MCF 10A (cell line): Measurements from ENCODE around the gene BLM. TPM values are rescaled to one million over a fixed set of nuclear protein-coding genes. Genes with fewer than 3 reads are reported as not detected.
"Not testable (repeated sequence)": the region's sequence is repeated elsewhere in the genome, so short reads cannot be mapped to it uniquely, and the experiment has no call there.

ENCODE experiments used
- BruUV-seq: library from RNA; stranded (reverse); fragments of 400-500 nt; replicated peaks from 2 replicates; lab custom pipeline; 2021; lab: Mats Ljungman, UMichigan
- CTCF ChIA-PET: fragments of 300-600 bp; sonication (Branson Sonifier 250); formaldehyde crosslinking; extraction: SDS; loops from one replicate; lab custom pipeline; 2021; ENCODE audit warnings: antibody characterized with exemption, inconsistent platforms; lab: Yijun Ruan, JAX
- POLR2A ChIA-PET: fragments of 300-600, 350-650 bp; sonication (Branson Sonifier 250); formaldehyde crosslinking; extraction: SDS; loops from one replicate; lab custom pipeline; 2020; ENCODE audit warnings: antibody characterized with exemption, inconsistent platforms; lab: Yijun Ruan, JAX
- DNase-seq: peaks from one replicate; pipeline ENCODE4 v3.0.0-alpha.2; 2018; ENCODE audit not compliant: unreplicated experiment
- H3K27ac Mint-ChIP-seq: one replicate; pipeline ENCODE4 v1.8.0; 2022; ENCODE audit warnings: mild to moderate bottlenecking, low read depth, mixed read lengths; ENCODE audit not compliant: unreplicated experiment
- H3K27me3 Mint-ChIP-seq: one replicate; pipeline ENCODE4 v1.8.0; 2022; ENCODE audit warnings: mixed read lengths; ENCODE audit not compliant: insufficient read depth, unreplicated experiment
- H3K36me3 Mint-ChIP-seq: one replicate; pipeline ENCODE4 v1.8.0; 2022; ENCODE audit warnings: mild to moderate bottlenecking, moderate library complexity, mixed read lengths; ENCODE audit not compliant: insufficient read depth, unreplicated experiment
- H3K4me1 Mint-ChIP-seq: one replicate; pipeline ENCODE4 v1.8.0; 2022; ENCODE audit warnings: mixed read lengths; ENCODE audit not compliant: insufficient read depth, unreplicated experiment
- H3K4me3 Mint-ChIP-seq: one replicate; pipeline ENCODE4 v1.8.0; 2022; ENCODE audit warnings: mild to moderate bottlenecking, moderate library complexity, mixed read lengths; ENCODE audit not compliant: unreplicated experiment
- H3K9me3 Mint-ChIP-seq: one replicate; pipeline ENCODE4 v1.8.0; 2022; ENCODE audit warnings: mixed read lengths; ENCODE audit not compliant: unreplicated experiment
- intact Hi-C: fragments of 100-400 bp; cut with micrococcal nuclease; formaldehyde crosslinking; loops from 2 replicates; pipeline ENCODE4 v1.14.1; 2022
- total RNA-seq: library from RNA; stranded (reverse); gene quantifications from 2 replicates; pipeline ENCODE4 v1.2.3, GENCODE V29; 2022
- TF ChIP-seq, protein P1 (sequence below): fragments of 200-600 bp; IDR thresholded peaks from one replicate; pipeline ENCODE4 v1.8.0; 2022; ENCODE audit warnings: antibody characterized with exemption, mild to moderate bottlenecking; ENCODE audit not compliant: unreplicated experiment

BLM gene
- total RNA-seq, 1 experiment from 2014 or later: 5.2 TPM

DNA sequence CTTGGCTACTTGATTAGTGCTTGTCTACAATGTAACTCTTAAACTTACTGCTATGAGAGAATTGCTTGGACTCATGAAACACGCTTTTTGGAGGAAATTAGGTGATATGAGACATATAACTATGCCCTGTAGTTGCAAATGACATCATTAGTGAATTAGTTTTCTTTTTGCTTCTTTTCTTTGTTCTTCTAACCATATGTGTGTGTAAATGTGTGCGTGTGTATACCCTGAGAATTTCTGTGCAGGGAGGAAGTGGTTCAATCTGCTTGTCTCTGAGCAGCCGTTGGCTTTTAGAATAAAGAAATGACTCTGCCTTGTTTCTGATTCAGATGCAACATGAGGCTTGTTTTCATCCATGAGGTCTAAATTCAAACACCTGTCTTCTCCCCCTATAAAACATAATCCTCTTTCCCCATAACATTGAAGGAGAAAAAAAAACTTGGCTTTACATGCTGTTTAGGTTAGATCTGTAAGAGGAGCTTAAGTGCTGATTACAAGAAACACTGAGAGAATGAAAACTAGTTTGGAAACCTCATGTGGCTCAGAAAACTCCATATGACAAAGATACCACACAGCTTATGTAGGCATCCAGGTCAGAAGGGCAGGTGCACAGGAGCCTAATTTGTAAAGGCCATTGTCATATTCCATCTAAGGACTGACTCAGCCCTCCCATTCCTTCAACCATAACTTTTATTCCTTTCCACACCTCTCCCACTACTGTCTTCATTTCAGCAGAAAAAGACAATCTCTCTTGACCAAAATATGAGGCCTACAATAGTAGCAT lies 30.5 kb upstream of the BLM start:
- DNase-seq: no peak
- H3K4me3 Mint-ChIP-seq: no peak overlapping the region
- H3K27ac Mint-ChIP-seq: no peak overlapping the region
- TF ChIP-seq, protein P1, sequence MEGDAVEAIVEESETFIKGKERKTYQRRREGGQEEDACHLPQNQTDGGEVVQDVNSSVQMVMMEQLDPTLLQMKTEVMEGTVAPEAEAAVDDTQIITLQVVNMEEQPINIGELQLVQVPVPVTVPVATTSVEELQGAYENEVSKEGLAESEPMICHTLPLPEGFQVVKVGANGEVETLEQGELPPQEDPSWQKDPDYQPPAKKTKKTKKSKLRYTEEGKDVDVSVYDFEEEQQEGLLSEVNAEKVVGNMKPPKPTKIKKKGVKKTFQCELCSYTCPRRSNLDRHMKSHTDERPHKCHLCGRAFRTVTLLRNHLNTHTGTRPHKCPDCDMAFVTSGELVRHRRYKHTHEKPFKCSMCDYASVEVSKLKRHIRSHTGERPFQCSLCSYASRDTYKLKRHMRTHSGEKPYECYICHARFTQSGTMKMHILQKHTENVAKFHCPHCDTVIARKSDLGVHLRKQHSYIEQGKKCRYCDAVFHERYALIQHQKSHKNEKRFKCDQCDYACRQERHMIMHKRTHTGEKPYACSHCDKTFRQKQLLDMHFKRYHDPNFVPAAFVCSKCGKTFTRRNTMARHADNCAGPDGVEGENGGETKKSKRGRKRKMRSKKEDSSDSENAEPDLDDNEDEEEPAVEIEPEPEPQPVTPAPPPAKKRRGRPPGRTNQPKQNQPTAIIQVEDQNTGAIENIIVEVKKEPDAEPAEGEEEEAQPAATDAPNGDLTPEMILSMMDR: no peak
- BruUV-seq: no TSS peak
- CTCF ChIA-PET: interaction anchor here (0.6 to 0.8 kb wide), 4 partner anchors 88 to 394 kb away, joined by 3 to 4 read pairs (median 4); no protein-coding TSS in a partner anchor
- H3K9me3 Mint-ChIP-seq: no peaks in the 10 kb centered on the region
- POLR2A ChIA-PET: interaction anchor here (0.9 kb wide), 1 partner anchor 23 kb away, joined by 3 read pairs; no protein-coding TSS in a partner anchor
- intact Hi-C loops: no loop called here
- no peaks in the 10 kb centered on the region for H3K27me3 Mint-ChIP-seq
- H3K36me3 Mint-ChIP-seq: no peaks in the 10 kb centered on the region
- no peaks in the 10 kb centered on the region for H3K4me1 Mint-ChIP-seq

- H3K36me3 Mint-ChIP-seq, POLR2A ChIA-PET, DNase-seq, H3K27ac Mint-ChIP-seq, H3K9me3 Mint-ChIP-seq, H3K4me3 Mint-ChIP-seq, H3K4me1 Mint-ChIP-seq, H3K27me3 Mint-ChIP-seq, BruUV-seq, intact Hi-C loops: not testable (repeated sequence)
- CTCF ChIA-PET: interaction anchor here (0.6 to 2.2 kb wide), 6 partner anchors 24 to 368 kb away, joined by 3 to 7 read pairs (median 3); no protein-coding TSS in a partner anchor
Measured at GRCh38 chr15:90689326-90689961, 27.7 kb upstream of the BLM start.

GRCh38 chr15:90690585-90690984 lies 26.6 kb upstream of the BLM start:
- H3K9me3 Mint-ChIP-seq: no peaks in the 10 kb centered on the region
- CTCF ChIA-PET: interaction anchor here (0.6 to 2.8 kb wide), 4 partner anchors 41 to 209 kb away, joined by 3 to 15 read pairs (median 5); no protein-coding TSS in a partner anchor
- POLR2A ChIA-PET: no interaction called here
- intact Hi-C loops: no loop called here
- H3K4me3 Mint-ChIP-seq: no peak overlapping the region
- H3K27me3 Mint-ChIP-seq: peaks cover 10% of the 10 kb centered on the region
- TF ChIP-seq, protein P1: no peak
- no peak for DNase-seq
- H3K27ac Mint-ChIP-seq: no peak overlapping the region
- no peaks in the 10 kb centered on the region for H3K36me3 Mint-ChIP-seq
- BruUV-seq: no TSS peak
- H3K4me1 Mint-ChIP-seq: no peaks in the 10 kb centered on the region

DNA sequence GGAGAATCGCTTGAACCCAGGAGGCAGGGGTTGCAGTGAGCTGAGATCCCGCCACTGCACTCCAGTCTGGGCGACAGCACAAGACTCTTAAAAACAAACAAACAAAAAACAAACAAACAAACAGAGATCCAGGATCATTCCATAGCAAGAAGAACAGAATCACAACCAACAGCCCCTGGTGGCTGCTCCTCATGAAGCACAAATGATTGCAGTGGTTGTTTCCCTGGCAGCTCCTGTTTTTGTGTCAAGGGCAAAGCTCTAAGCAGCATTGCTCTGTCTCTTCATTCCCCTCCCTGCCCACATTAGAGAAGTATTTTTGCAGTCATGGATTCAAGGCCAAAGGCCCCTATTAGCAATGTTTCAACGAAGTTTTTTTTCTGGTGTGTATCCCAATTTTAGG lies 25.8 kb upstream of the BLM start:
- Mint-ChIP-seq H3K27me3 (peaks cover 10% of the 10 kb centered on the region), H3K4me3 (no peak overlapping the region), H3K4me1 (no peaks in the 10 kb centered on the region), H3K27ac (no peak overlapping the region), H3K9me3 (no peaks in the 10 kb centered on the region), H3K36me3 (no peaks in the 10 kb centered on the region)
- TF ChIP-seq, protein P1: no peak
- intact Hi-C loops: no loop called here
- BruUV-seq: no TSS peak
- CTCF ChIA-PET: interaction anchor here (0.5 to 2.8 kb wide), 5 partner anchors 12 to 195 kb away, joined by 3 to 15 read pairs (median 4); no protein-coding TSS in a partner anchor
- POLR2A ChIA-PET: interaction anchor here (0.7 kb wide), 1 partner anchor 26 kb away, joined by 3 read pairs; no protein-coding TSS in a partner anchor
- no peak for DNase-seq
